KMS-11 (cell line): Measurements from ENCODE around the gene RRAGD.

Experiments used
- H2AFZ ChIP-seq: fragments of 200-600 bp; sonication (generic); 2 replicates; pipeline ENCODE4 v1.6.1; 2016; ENCODE audit warnings: antibody characterized with exemption, mixed run types, low read depth
- H3K27ac ChIP-seq: fragments of 200-600 bp; sonication (generic); 2 replicates; pipeline ENCODE4 v1.6.1; 2016; ENCODE audit warnings: mild to moderate bottlenecking, mixed run types
- H3K27me3 ChIP-seq: fragments of 200-600 bp; sonication (generic); 2 replicates; pipeline ENCODE4 v1.6.1; 2017; ENCODE audit warnings: mild to moderate bottlenecking, low read depth, mixed run types, moderate library complexity; ENCODE audit not compliant: insufficient read depth
- H3K36me3 ChIP-seq: fragments of 200-600 bp; sonication (generic); 2 replicates; pipeline ENCODE4 v1.6.1; 2017; ENCODE audit warnings: mild to moderate bottlenecking, mixed run types; ENCODE audit not compliant: insufficient read depth
- H3K4me1 ChIP-seq: fragments of 200-600 bp; sonication (generic); 2 replicates; pipeline ENCODE4 v1.6.1; 2016; ENCODE audit warnings: mild to moderate bottlenecking, low read depth, mixed run types; ENCODE audit not compliant: poor library complexity, severe bottlenecking
- H3K4me2 ChIP-seq: fragments of 200-600 bp; sonication (generic); 2 replicates; pipeline ENCODE4 v1.7.0; 2016; ENCODE audit warnings: mild to moderate bottlenecking, mixed run types
- H3K4me3 ChIP-seq: fragments of 200-600 bp; sonication (generic); IDR thresholded peaks from 2 replicates; pipeline ENCODE4 v1.6.1; 2017; ENCODE audit warnings: low read depth, low read length, mixed read lengths; ENCODE audit not compliant: insufficient read depth
- H3K79me2 ChIP-seq: fragments of 200-600 bp; sonication (generic); 2 replicates; pipeline ENCODE4 v1.6.1; 2016; ENCODE audit warnings: low read depth, mixed run types; ENCODE audit not compliant: insufficient read depth
- H3K9ac ChIP-seq: fragments of 200-600 bp; sonication (generic); 2 replicates; pipeline ENCODE4 v1.6.1; 2016; ENCODE audit warnings: mild to moderate bottlenecking, mixed run types
- H4K20me1 ChIP-seq: fragments of 200-600 bp; sonication (generic); 2 replicates; pipeline ENCODE4 v1.6.1; 2016; ENCODE audit warnings: mild to moderate bottlenecking, mixed run types; ENCODE audit not compliant: insufficient read depth
- TF ChIP-seq, protein P1 (sequence below): fragments of 200-600 bp; sonication (generic); conservative IDR thresholded peaks from 2 replicates; pipeline ENCODE4 v1.6.1; 2017; ENCODE audit warnings: low read depth, mild to moderate bottlenecking, antibody characterized with exemption, low read length, moderate library complexity, mixed read lengths

The RRAGD gene, protein sequence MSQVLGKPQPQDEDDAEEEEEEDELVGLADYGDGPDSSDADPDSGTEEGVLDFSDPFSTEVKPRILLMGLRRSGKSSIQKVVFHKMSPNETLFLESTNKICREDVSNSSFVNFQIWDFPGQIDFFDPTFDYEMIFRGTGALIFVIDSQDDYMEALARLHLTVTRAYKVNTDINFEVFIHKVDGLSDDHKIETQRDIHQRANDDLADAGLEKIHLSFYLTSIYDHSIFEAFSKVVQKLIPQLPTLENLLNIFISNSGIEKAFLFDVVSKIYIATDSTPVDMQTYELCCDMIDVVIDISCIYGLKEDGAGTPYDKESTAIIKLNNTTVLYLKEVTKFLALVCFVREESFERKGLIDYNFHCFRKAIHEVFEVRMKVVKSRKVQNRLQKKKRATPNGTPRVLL

DNA sequence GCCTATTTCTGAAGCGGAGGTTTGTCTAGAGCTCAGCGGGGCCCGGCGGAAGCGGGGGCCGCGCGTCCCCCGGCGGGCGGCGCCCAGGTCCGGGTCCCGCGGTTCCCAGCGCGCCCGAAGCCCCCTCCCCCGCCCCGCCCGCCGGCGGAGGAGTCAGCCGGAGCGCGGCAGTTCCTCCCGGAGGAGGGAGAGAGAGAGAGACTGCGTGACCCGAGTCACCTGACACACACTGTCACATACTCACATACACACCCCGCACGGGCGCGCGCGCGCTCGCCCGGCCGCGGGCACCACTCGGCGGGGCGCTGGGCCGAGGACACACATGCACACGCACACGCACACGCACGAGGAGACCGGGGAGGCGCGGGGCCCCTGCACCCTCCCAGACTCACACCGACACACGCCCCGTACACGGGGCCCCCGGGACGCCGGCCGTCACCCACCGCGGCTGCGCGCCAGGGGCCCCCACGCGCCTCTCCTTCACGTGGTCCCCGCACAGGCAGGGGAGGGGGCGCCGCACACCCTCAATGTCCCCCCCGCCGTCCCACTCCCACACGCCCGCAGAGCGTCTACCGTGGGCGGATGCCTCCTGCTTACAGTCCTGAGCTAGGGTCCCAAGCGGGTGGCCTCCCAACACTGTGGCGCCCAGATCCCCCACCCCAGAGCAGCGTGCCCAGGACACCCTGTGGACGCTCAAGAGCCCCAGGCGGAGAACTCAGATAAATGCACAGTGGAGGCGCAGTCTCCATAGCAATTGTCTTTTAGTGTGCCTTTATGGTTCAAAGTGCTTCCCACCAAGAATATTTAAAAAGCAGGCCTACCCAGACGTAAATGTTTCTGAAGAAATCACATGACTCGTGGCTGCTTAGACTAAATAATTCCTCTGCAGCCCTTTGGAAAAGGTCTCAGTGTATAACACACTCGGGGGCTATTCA is at the start of gene RRAGD:
Gene RRAGD, minus strand, starts transcription at position 203 of the 935 bp plus-strand sequence. CDS start 280 bp downstream, outside the sequence.
- H3K27me3 ChIP-seq: no peaks in the 10 kb centered on the region
- H3K4me3 ChIP-seq: no peak within 1 kb of the TSS
- no peaks in the 10 kb centered on the region for H3K79me2 ChIP-seq
- no peaks in the 10 kb centered on the region for H3K36me3 ChIP-seq
- no peaks in the 10 kb centered on the region for H4K20me1 ChIP-seq
- TF ChIP-seq, protein P1, sequence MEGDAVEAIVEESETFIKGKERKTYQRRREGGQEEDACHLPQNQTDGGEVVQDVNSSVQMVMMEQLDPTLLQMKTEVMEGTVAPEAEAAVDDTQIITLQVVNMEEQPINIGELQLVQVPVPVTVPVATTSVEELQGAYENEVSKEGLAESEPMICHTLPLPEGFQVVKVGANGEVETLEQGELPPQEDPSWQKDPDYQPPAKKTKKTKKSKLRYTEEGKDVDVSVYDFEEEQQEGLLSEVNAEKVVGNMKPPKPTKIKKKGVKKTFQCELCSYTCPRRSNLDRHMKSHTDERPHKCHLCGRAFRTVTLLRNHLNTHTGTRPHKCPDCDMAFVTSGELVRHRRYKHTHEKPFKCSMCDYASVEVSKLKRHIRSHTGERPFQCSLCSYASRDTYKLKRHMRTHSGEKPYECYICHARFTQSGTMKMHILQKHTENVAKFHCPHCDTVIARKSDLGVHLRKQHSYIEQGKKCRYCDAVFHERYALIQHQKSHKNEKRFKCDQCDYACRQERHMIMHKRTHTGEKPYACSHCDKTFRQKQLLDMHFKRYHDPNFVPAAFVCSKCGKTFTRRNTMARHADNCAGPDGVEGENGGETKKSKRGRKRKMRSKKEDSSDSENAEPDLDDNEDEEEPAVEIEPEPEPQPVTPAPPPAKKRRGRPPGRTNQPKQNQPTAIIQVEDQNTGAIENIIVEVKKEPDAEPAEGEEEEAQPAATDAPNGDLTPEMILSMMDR: no peak
- H3K4me2 ChIP-seq: peak within 1 kb of the TSS; percentile 88
- peak within 1 kb of the TSS; percentile 87 for H2AFZ ChIP-seq
- peak within 1 kb of the TSS; percentile 18; the same call in 1 of the 2 replicates for H3K27ac ChIP-seq
- peaks cover 19% of the 10 kb centered on the region for H3K4me1 ChIP-seq
- H3K9ac ChIP-seq: peak within 1 kb of the TSS; percentile 81

DNA sequence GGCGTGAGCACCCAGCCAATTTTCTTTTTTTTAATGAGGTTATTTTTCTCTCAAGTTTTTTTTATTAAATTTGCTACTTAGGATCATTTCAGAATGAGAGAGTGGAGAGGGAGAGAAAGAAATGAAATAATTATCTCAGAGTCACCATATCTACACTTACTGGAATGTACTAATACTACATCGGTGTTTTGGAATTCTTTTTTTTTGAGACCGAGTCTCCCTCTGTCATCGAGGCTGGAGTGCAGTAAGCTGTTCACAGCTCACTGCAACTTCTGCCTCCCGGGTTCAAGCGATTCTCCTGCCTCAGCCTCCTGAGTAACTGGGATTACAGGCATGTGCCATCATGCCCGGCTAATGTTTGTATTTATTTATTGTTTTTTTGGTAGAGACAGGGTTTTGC is 48.6 kb upstream of the RRAGD start:
- no peak overlapping the region for H3K9ac ChIP-seq
- H3K4me3 ChIP-seq: no peak overlapping the region
- no peaks in the 10 kb centered on the region for H3K79me2 ChIP-seq
- no peaks in the 10 kb centered on the region for H3K36me3 ChIP-seq
- H2AFZ ChIP-seq: no peak overlapping the region
- H3K27ac ChIP-seq: no peak overlapping the region
- H3K4me2 ChIP-seq: no peak overlapping the region
- TF ChIP-seq, protein P1: no peak
- H3K27me3 ChIP-seq: no peaks in the 10 kb centered on the region
- H4K20me1 ChIP-seq: no peaks in the 10 kb centered on the region
- H3K4me1 ChIP-seq: no peaks in the 10 kb centered on the region

DNA sequence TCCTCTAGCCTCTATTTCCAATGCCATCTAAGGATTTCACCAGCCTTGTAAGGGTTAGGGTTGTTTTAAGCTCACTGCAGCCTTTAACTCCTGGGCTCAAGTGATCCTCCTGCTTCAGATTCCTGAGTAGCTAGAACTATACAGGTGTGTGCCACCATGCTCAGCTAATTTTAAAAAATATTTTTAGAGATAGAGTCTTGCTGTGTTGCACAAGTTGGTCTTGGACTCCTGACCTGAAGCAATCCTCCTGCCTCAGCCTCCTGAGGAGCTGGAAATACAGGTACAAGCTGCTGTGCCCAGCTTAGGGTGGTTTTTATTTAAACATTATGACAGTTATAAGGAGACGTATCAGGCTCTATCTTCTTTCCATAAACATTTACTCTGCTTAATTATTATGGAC is 47.4 kb upstream of the RRAGD start:
- H4K20me1 ChIP-seq: no peaks in the 10 kb centered on the region
- H3K36me3 ChIP-seq: no peaks in the 10 kb centered on the region
- no peak overlapping the region for H3K4me2 ChIP-seq
- H3K79me2 ChIP-seq: no peaks in the 10 kb centered on the region
- H3K4me3 ChIP-seq: no peak overlapping the region
- no peak overlapping the region for H3K9ac ChIP-seq
- H2AFZ ChIP-seq: no peak overlapping the region
- TF ChIP-seq, protein P1: no peak
- no peak overlapping the region for H3K27ac ChIP-seq
- H3K4me1 ChIP-seq: no peaks in the 10 kb centered on the region
- no peaks in the 10 kb centered on the region for H3K27me3 ChIP-seq

DNA sequence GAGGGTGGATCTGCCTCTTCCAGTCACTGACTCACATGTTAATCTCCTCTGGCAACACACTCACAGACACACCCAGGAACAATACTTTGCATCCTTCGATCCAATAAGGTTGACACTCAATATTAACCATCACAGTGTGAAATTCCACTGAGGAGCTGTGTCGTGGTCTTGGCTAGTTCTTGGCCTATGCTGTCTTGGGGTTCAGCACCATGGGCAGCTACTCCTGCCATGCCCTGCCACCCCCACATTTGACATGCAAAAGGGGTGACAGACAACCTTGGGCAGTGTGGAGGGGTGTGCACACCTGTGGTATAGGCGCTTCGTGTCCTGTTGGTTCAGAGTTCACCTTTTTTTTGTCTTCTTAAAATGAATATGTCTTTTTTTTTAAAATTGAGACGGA is 46.6 kb upstream of the RRAGD start:
- no peaks in the 10 kb centered on the region for H3K4me1 ChIP-seq
- no peak overlapping the region for H3K4me3 ChIP-seq
- no peak overlapping the region for H3K9ac ChIP-seq
- no peak overlapping the region for H2AFZ ChIP-seq
- TF ChIP-seq, protein P1: no peak
- H3K36me3 ChIP-seq: no peaks in the 10 kb centered on the region
- no peaks in the 10 kb centered on the region for H4K20me1 ChIP-seq
- H3K4me2 ChIP-seq: no peak overlapping the region
- H3K27ac ChIP-seq: no peak overlapping the region
- H3K27me3 ChIP-seq: no peaks in the 10 kb centered on the region
- no peaks in the 10 kb centered on the region for H3K79me2 ChIP-seq
